CD1c-positive myeloid dendritic cell (primary cell): ENCODE results near the gene RNF149.
"Not testable (repeated sequence)": the region's sequence is repeated elsewhere in the genome, so short reads cannot be mapped to it uniquely, and the experiment has no call there.

Experiments used
- DNase-seq: peaks from one replicate; pipeline ENCODE4 v3.0.0-alpha.2; 2016; ENCODE audit errors: extremely low spot score

The RNF149 gene

GRCh38 chr2:101256316-101256715, 52.2 kb downstream of the RNF149 start:
- DNase-seq = peak; percentile 28

GRCh38 chr2:101255501-101255900, 53.0 kb downstream of the RNF149 start:
- no peak for DNase-seq

DNA sequence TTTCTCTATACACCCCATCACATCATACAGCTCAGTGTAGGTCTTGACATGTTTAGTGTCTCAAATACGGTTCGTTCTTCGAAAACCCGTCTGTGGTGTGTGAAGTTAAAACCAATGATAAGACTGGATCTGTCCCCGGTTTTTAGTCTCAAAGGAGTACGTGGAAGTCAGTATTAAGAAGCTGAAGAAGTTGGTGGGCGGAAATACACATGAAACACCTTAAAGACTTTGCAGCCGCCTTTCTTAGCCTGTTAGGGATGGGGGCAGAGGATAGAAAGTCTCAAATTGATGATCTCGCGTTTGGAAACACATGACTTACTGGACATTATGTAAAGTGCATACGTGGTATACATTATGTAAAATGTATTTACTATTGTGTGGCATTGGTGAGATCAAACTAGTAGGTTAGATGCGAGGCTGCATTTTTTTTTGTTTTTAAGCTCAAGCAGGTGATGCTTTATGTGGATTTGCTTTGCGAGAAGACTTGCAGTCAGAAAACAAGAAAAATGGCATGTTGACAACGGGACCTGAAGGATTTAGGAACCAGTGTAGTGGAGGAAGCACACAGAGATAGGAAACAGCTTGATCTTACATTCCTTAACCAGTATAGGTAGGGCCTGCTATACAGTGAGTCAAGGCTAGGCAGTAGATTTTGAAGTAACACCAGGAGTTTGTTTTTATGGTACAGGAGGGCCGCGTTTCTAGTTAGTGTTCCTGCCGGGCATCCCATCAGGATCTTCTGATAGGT, 54.6 kb downstream of the RNF149 start:
- no peak for DNase-seq

- peak; percentile 70 for DNase-seq
These were observed 55.3 kb downstream of the RNF149 start for GRCh38 chr2:101253013-101253702.

- peak; percentile 100 for DNase-seq
These were observed 56.0 kb downstream of the RNF149 start, which contains the start of gene CNOT11 for GRCh38 chr2:101252408-101253012. TSS of gene CNOT11 (plus strand) at chr2:101252886. CDS start at chr2:101252965, 79 bp downstream.

GRCh38 chr2:101251844-101252407, 56.6 kb downstream of the RNF149 start:
- DNase-seq = peak; percentile 15

GRCh38 chr2:101251246-101251781, 57.2 kb downstream of the RNF149 start:
- not testable (repeated sequence) for DNase-seq

GRCh38 chr2:101249826-101250225, 58.7 kb downstream of the RNF149 start:
- DNase-seq = no peak

DNA sequence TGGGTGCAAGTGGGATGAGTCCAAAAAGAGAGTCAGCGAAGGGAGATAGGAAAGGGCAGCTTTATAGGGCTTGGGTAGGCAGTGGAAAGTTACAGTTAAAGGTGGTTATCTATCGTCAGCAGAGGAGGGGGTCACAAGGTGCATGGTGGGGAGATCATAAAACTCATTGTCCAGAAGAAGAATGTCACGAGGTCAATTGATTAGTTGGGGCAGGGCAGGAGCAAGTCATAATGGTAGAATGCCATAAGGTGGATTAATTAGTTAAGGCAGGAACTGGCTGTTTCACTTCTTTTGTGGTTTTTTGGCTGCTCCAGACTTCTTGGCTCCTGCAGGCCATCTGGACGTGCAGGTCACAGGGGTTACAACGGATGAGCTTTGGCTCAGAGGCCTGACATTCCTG, 59.7 kb downstream of the RNF149 start:
- DNase-seq = not testable (repeated sequence)

DNA sequence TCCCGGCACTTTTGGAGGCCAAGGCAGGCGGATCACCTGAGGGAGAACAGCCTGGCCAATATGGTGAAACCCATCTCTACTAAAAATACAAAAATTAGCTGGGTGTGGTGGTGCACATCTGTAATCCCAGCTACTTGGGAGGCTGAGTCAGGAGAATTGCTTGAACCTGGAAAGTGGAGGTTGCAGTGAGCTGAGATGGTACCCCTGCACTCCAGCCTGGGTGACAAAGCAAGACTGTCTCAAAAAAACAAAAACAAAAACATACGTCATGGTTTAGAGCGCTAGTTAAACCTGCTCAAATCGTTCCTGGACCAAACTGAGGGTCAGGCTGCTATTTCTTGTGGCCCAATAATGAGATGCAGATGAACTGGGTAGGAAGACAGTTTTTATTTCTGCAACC, 63.0 kb downstream of the RNF149 start:
- not testable (repeated sequence) for DNase-seq

- DNase-seq = not testable (repeated sequence)
These were observed 63.6 kb downstream of the RNF149 start for GRCh38 chr2:101244899-101245298.

GRCh38 chr2:101244373-101244772, 64.1 kb downstream of the RNF149 start:
- DNase-seq = not testable (repeated sequence)

- DNase-seq = no peak
These were observed 67.3 kb downstream of the RNF149 start for GRCh38 chr2:101241158-101241557.

GRCh38 chr2:101240694-101241093, 67.8 kb downstream of the RNF149 start:
- DNase-seq = not testable (repeated sequence)

GRCh38 chr2:101239760-101240118, 68.8 kb downstream of the RNF149 start:
- not testable (repeated sequence) for DNase-seq

- DNase-seq = peak; percentile 26
These were observed 69.4 kb downstream of the RNF149 start for GRCh38 chr2:101238930-101239759.

- DNase-seq = not testable (repeated sequence)
These were observed 70.6 kb downstream of the RNF149 start for GRCh38 chr2:101237944-101238343.

- DNase-seq = not testable (repeated sequence)
These were observed 72.5 kb downstream of the RNF149 start for GRCh38 chr2:101235956-101236355.

DNA sequence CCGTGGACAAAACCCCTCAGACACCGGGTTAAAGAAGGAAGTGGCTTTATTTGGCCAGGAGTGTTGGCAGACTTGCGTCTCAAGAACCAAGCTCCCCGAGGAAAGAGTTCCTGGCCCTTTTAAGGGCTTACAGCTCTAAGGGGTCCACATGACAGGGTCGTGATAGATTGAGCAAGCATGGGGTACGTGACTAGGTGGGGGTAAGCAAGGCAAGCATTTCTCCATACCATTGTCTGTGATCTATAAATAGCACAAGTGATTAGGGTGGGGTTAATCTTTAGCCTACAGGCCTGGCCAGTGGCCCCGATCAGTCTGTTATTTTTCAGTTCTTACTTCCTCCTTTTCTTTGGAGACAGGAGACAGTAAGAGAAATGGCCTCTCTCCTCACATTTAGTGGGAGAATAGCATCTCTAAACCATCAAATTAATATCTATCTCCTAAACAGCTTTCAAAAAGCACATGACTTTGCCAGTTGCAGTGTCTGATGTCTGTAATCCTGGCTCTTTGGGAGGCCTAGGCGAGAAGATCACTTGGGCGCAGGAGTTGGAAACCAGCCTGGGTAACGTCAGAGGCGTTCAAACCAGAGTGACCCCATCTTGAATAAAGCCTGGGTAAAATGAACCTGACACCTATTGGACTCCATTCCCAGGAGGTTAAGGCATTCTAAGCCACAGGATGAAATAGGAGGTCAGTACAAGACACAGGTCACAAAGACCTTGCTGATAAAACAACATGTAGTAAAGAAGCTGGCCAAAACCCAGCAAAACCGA, 74.1 kb downstream of the RNF149 start:
- no peak for DNase-seq

DNA sequence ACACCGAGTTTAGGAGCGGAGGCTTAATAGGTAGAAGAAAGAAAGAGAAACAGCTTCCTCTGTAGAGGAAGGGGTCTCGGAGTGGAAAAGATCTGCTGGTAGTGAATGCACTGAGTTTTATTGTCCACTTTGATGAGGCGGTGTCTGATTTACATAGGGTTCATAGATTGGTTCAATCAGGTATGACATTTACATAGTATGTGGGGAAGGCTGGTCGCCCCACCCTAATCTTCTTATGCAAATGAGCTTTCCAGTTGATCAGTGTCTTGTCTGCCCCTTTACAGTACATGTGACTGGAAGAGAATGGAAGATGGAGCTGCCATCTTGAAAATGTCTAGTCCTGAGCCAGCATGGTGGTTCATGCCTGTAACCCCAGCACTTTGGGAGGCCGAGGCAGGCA, 75.7 kb downstream of the RNF149 start:
- no peak for DNase-seq
